Coronary artery (tissue), 2 donors: ENCODE results near the gene CWC27.

Experiments used
- DNase-seq: peaks from one replicate; pipeline ENCODE4 v3.0.0-alpha.2; 2017; ENCODE audit warnings: low spot score
- H3K27ac ChIP-seq, 2 donors: fragments of 200-600 bp; sonication (generic); one replicate each; pipeline ENCODE4 v1.5.1; 2016 to 2019
- H3K4me3 ChIP-seq: fragments of 200-600 bp; sonication (generic); 2 replicates; pipeline ENCODE4 v1.5.1; 2016; ENCODE audit warnings: mild to moderate bottlenecking, moderate library complexity
- CTCF ChIP-seq: fragments of 200-600 bp; sonication (generic); IDR thresholded peaks from one replicate; pipeline ENCODE4 v1.5.1; 2019; ENCODE audit warnings: antibody characterized with exemption

Gene CWC27

GRCh38 chr5:64768358-64769312, at the start of gene CWC27, which contains the start of gene SREK1IP1:
CWC27 (plus strand) TSS chr5:64768930; CDS start chr5:64769147, 217 bp downstream.
SREK1IP1 (minus strand) TSS chr5:64768691; CDS start chr5:64768517, 174 bp downstream.
- Histone ChIP-seq H3K27ac (peak within 1 kb of the TSS; percentile 78 to 93), H3K4me3 (peak within 1 kb of the TSS; percentile 87)
- peak; percentile 83 for DNase-seq
- TF ChIP-seq CTCF = no peak

- no peak for TF ChIP-seq CTCF
- no peak for DNase-seq
- Histone ChIP-seq H3K27ac (no peak overlapping the region), H3K4me3 (no peak overlapping the region)
Measured at GRCh38 chr5:64722588-64722987, 46.1 kb upstream of the CWC27 start.

GRCh38 chr5:64727150-64727549, 41.6 kb upstream of the CWC27 start:
- no peak for DNase-seq
- H3K27ac ChIP-seq = no peak overlapping the region
- TF ChIP-seq CTCF = no peak
- no peak overlapping the region for H3K4me3 ChIP-seq

- Histone ChIP-seq H3K27ac (no peak overlapping the region), H3K4me3 (no peak overlapping the region)
- no peak for TF ChIP-seq CTCF
- no peak for DNase-seq
Measured at GRCh38 chr5:64742411-64742810, 26.3 kb upstream of the CWC27 start.

- no peak for TF ChIP-seq CTCF
- no peak for DNase-seq
- H3K27ac ChIP-seq = no peak overlapping the region
- no peak overlapping the region for H3K4me3 ChIP-seq
Measured at GRCh38 chr5:64742821-64743220, 25.9 kb upstream of the CWC27 start.

- DNase-seq = no peak
- H3K4me3 ChIP-seq = no peak overlapping the region
- no peak for TF ChIP-seq CTCF
- no peak overlapping the region for H3K27ac ChIP-seq
Measured at GRCh38 chr5:64744914-64745313, 23.8 kb upstream of the CWC27 start.

GRCh38 chr5:64746446-64746845, 22.3 kb upstream of the CWC27 start:
- no peak overlapping the region for H3K4me3 ChIP-seq
- no peak for TF ChIP-seq CTCF
- DNase-seq = no peak
- H3K27ac ChIP-seq = no peak overlapping the region
